Body of pancreas (tissue), 4 donors: ENCODE results near the gene COPB2. TPM values are rescaled to one million over a fixed set of nuclear protein-coding genes. Genes with fewer than 3 reads are reported as not detected.

ENCODE experiments used
- ATAC-seq: fragments of 150-250 bp; one replicate; pipeline ENCODE4 v1.9.1; 2016
- DNase-seq, 4 donors: peaks; one replicate each; pipeline ENCODE4 v3.0.0-alpha.2; 2019
- H3K27ac ChIP-seq, 4 donors: fragments of 200-600 bp; sonication (generic); 1 replicate in 3 of 4; 2 replicates in 1 of 4; pipeline versions ENCODE4 v1.5.1 to v1.6.1; 2016 to 2019; ENCODE audit warnings: mild to moderate bottlenecking in 1 of 4, mixed read lengths in 1 of 4, moderate library complexity in 1 of 4
- H3K27me3 ChIP-seq, 2 donors: fragments of 200-600 bp; sonication (generic); one replicate each; pipeline ENCODE4 v1.6.0; 2016; ENCODE audit warnings: mild to moderate bottlenecking in 1 of 2
- H3K36me3 ChIP-seq, 2 donors: fragments of 200-600 bp; sonication (generic); replicated peaks in 1 of 2; 2 replicates each; pipeline ENCODE4 v1.5.1; 2016; ENCODE audit warnings: low read depth in 2 of 2; ENCODE audit not compliant: insufficient read depth in 1 of 2
- H3K4me1 ChIP-seq: fragments of 200-600 bp; sonication (generic); one replicate; pipeline ENCODE4 v1.6.0; 2016
- H3K4me3 ChIP-seq, 2 donors: fragments of 200-600 bp; sonication (generic); 1 replicate in 1 of 2; 2 replicates in 1 of 2; pipeline ENCODE4 v1.5.1; 2016 to 2019
- H3K9me3 ChIP-seq, 3 donors: fragments of 200-600 bp; sonication (generic); 1 replicate in 2 of 3; 2 replicates in 1 of 3; pipeline ENCODE4 v1.5.1; 2016
- POLR2A ChIP-seq, 3 donors: fragments of 450-650 bp; IDR thresholded peaks; one replicate each; pipeline ENCODE4 v1.6.1; 2016; ENCODE audit warnings: antibody characterized with exemption in 3 of 3, mild to moderate bottlenecking in 2 of 3
- WGBS, 2 donors: methylation state at CpG; one replicate each; pipeline ENCODE4 v1.1.5; 2017; 5-methylcytosine and 5-hydroxymethylcytosine counted together
- intact Hi-C: fragments of 100-400 bp; cut with DNase I; formaldehyde crosslinking; loops from one replicate; pipeline ENCODE4 v1.15.1; 2023
- total RNA-seq, 2 donors: library from RNA; depleted of rRNA; stranded (reverse); fragments of >200 nt; gene quantifications; one replicate each; pipeline ENCODE4 v1.1.0, GENCODE V29; 2016
- TF ChIP-seq, protein P1 (sequence below), 7 experiments: fragments of 450-650 bp in 4 of 7; fragments of 200-600 bp in 3 of 7; sonication (generic) in 3 of 7; IDR thresholded peaks; one replicate each; pipeline ENCODE4 v1.5.1; 2016 to 2019; ENCODE audit warnings: antibody characterized with exemption in 7 of 7

Gene COPB2
- total RNA-seq, 2 donors from 2014 or later, result 65.6 to 73.2 TPM

DNA sequence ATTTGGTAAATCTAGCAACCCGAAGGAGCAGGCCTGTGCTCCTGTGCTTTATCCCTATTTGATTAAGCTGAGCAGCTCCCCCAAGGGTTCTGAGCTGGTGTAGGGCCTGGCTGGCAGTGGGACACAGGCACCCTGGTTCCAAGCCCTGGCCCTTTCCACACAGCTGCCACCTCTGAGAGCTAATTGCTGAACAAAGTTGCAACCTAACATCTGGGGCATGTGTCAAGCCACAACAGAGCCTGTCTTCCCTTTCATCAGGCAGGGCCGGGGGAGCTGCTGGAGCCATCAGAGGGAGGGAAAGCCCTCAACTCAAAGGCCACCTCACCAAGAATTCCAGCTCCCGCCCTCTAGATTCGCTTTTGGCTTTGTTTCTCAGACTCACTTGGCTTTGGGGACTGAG, 62.7 kb downstream of the COPB2 start:
- H3K4me1 ChIP-seq, result peaks cover 5% of the 10 kb centered on the region
- intact Hi-C loops, result loop anchor here (5.0 kb wide), 2 partner anchors 219 to 384 kb away; no protein-coding TSS in a partner anchor
- 81 to 89% methylated on average over 4 of the region's 4 CpGs for WGBS, 2 donors
- no peak overlapping the region for H3K4me3 ChIP-seq
- H3K9me3 ChIP-seq, result no peaks in the 10 kb centered on the region
- H3K27me3 ChIP-seq, result no peaks in the 10 kb centered on the region
- no peak overlapping the region for H3K27ac ChIP-seq
- ATAC-seq, result no peak
- H3K36me3 ChIP-seq, result no peaks in the 10 kb centered on the region
- no peak for DNase-seq
- TF ChIP-seq, protein P1, sequence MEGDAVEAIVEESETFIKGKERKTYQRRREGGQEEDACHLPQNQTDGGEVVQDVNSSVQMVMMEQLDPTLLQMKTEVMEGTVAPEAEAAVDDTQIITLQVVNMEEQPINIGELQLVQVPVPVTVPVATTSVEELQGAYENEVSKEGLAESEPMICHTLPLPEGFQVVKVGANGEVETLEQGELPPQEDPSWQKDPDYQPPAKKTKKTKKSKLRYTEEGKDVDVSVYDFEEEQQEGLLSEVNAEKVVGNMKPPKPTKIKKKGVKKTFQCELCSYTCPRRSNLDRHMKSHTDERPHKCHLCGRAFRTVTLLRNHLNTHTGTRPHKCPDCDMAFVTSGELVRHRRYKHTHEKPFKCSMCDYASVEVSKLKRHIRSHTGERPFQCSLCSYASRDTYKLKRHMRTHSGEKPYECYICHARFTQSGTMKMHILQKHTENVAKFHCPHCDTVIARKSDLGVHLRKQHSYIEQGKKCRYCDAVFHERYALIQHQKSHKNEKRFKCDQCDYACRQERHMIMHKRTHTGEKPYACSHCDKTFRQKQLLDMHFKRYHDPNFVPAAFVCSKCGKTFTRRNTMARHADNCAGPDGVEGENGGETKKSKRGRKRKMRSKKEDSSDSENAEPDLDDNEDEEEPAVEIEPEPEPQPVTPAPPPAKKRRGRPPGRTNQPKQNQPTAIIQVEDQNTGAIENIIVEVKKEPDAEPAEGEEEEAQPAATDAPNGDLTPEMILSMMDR (IDR thresholded peaks at IDR 0.05), result no peak
- no peak for TF ChIP-seq POLR2A (IDR thresholded peaks at IDR 0.05)

DNA sequence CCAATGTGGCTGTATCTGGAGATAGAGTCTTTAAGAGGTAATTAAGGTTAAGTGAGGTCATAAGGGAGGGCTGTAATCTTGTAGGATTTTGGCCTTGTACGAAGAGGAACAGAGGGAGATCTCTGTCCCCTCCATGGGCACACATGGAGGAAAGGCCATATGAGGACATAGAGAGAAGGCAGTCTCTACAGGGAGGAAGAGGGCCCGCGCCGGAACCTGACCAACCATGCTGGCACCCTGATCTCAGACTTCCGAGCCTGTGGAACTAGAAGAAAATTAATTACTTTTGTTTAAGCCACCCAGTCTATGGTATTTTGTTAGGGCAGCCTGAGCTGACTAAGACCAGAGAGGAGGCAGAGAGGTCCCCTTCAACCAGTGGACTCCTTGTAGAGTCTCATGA, 63.3 kb downstream of the COPB2 start:
- Histone ChIP-seq H3K27me3 (no peaks in the 10 kb centered on the region), H3K4me1 (peaks cover 9% of the 10 kb centered on the region), H3K36me3 (no peaks in the 10 kb centered on the region), H3K4me3 (no peak overlapping the region), H3K9me3 (no peaks in the 10 kb centered on the region), H3K27ac (no peak overlapping the region)
- intact Hi-C loops, result loop anchor here (5.0 kb wide), 2 partner anchors 219 to 384 kb away; no protein-coding TSS in a partner anchor
- DNase-seq (no peak), ATAC-seq (no peak)
- 89 to 92% methylated on average over 5 of the region's 5 CpGs for WGBS, 2 donors
- TF ChIP-seq, protein P1 (IDR thresholded peaks at IDR 0.05), result no peak
- no peak for TF ChIP-seq POLR2A (IDR thresholded peaks at IDR 0.05)

DNA sequence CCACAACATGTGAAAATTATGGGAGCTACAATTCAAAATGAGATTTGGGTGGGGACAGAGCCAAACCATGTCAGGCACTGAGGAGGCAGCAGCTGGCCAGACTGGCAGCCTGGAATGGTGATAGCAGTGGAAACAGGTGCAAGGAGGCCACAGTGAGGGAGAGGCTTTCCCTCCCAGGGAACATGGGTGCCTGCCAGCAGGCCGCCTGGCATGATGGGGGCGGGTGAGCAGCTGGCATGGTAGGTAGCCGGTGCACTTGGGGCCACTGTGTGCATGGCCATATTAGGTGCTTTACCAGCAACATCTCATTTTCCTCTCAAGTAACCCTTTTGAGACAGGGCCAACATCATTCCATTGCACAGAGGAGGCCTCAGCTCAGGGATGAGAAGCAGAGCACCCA, 63.9 kb downstream of the COPB2 start:
- 36 to 78% methylated on average over 3 of the region's 3 CpGs for WGBS, 2 donors
- Histone ChIP-seq H3K4me3 (no peak overlapping the region), H3K27me3 (no peaks in the 10 kb centered on the region), H3K9me3 (no peaks in the 10 kb centered on the region), H3K4me1 (peaks cover 14% of the 10 kb centered on the region), H3K36me3 (no peaks in the 10 kb centered on the region), H3K27ac (no peak overlapping the region)
- peak in 1 of 4 donors; percentile 70 for DNase-seq
- no peak for TF ChIP-seq POLR2A (IDR thresholded peaks at IDR 0.05)
- TF ChIP-seq, protein P1 (IDR thresholded peaks at IDR 0.05), result no peak
- intact Hi-C loops, result loop anchor here (5.0 kb wide), 2 partner anchors 218 to 383 kb away; no protein-coding TSS in a partner anchor
- ATAC-seq, result no peak

DNA sequence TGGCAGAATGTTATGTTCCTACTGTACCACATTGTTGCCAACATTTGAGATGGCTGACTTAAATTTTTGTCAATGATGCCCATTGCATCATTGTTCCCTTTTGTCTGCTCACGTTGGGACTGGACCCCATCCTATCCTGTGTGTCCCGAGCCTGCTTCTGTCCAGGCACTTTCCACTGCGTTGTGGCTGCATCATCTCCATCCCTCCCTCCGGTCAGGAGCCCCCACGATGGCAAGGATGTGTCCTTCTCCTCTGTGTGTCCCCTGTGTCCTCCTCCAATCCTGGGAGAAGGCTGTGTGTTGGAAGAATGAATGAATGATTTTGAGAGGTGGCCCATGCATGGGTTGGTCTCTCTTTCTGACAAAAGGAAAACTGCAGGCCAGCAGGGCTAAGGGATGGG, 65.0 kb downstream of the COPB2 start:
- Histone ChIP-seq H3K4me3 (no peak overlapping the region), H3K36me3 (no peaks in the 10 kb centered on the region), H3K27ac (no peak overlapping the region), H3K27me3 (no peaks in the 10 kb centered on the region), H3K4me1 (peaks cover 16% of the 10 kb centered on the region), H3K9me3 (no peaks in the 10 kb centered on the region)
- 55 to 79% methylated on average over 5 of the region's 5 CpGs for WGBS, 2 donors
- no peak for DNase-seq
- ATAC-seq, result no peak
- intact Hi-C loops, result no loop called here
- TF ChIP-seq, protein P1 (IDR thresholded peaks at IDR 0.05), result no peak
- no peak for TF ChIP-seq POLR2A (IDR thresholded peaks at IDR 0.05)

DNA sequence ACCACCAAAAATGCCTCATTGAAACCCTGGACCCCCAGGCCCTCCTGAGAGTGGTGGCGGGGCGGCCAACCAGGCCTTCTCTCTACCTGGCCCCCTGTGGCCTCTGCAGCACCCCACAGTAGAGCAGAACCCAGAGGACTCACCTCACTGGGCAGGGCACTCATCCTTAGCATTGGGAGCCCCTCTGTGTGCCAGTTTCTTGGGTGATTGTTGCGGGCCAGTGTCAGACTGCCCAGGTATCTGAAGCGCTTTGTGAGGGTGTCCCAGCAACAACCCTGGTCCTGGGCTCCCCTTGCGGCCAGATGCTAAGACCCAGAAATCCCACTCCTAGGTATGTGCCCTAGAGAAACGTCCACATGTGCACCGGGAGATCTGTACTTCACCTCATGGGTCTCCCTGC, 66.3 kb downstream of the COPB2 start:
- Histone ChIP-seq H3K9me3 (no peaks in the 10 kb centered on the region), H3K4me3 (no peak overlapping the region), H3K27me3 (no peaks in the 10 kb centered on the region), H3K36me3 (no peaks in the 10 kb centered on the region), H3K27ac (no peak overlapping the region), H3K4me1 (peaks cover 11% of the 10 kb centered on the region)
- ATAC-seq (no peak), DNase-seq (peak in 1 of 4 donors; percentile 1)
- intact Hi-C loops, result no loop called here
- 80 to 85% methylated on average over 4 to 7 of the region's 7 CpGs for WGBS, 2 donors
- TF ChIP-seq, protein P1 (IDR thresholded peaks at IDR 0.05), result no peak
- TF ChIP-seq POLR2A (IDR thresholded peaks at IDR 0.05), result no peak
